Activated CD8-positive, alpha-beta memory T cell treated with anti-CD3 and anti-CD28 coated beads for 24 hours (primary cell): ENCODE results near the gene CCDC69.

ENCODE experiments used
- DNase-seq: peaks from one replicate; pipeline ENCODE4 v3.0.0-alpha.2; 2020

CCDC69 gene

DNA sequence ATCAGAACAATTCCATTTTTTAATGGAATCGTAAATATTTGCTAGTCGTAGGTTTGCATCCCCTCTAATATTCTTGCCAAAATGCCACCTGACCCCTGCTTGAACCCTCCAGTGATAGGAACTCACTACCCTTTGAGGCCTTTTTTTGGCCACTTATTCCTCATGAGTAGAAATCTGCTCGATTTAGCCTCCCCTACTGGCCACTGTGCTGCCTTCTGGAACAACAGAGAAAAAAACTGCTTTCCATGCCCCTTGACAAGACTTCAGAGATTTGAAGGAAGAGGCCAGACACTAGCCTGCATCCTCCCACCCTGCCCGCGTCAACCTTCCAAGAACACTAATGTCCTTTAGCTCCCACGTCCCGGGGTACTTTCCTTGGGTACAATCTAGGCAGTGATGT, 4.1 kb downstream of the CCDC69 start:
- no peak for DNase-seq

DNA sequence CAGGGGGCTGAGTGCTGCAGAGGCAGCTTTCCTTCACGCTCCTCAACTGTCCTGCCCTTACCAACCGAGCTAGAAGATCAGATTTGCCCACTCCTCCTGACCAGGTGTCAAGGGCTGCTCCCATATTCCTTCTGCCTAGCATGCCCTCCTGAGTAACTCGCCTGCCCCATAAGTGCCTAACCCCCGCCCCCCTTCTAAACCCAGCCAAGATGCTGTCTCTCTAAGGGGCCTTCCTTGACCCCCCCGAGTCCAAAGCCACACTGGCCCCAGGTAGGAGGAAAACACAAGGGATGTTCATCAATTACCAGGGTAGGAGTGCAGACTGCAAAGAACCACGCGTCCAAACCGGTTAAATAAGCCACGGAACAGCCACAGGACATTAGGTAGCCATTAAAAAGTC, 4.8 kb downstream of the CCDC69 start:
- no peak for DNase-seq

DNA sequence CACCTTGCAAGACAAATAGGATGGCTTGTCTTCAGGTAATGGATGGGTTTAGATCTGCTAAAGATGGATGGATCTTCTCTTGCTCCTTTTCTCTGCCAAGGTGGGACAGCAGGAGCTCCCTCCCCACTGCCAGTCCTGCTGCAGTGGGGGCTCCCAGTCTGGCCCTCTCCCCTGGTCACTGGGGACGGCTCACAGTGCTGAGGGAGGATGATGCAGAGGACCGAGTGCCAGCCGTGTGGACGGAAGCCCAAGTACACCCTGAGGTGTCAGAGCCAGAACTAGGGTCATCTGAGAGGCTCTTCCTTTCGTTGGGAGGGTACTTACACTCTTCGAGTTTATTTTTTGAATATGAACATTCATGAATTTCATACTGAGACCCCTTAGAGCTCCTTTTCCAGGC, 5.7 kb downstream of the CCDC69 start:
- no peak for DNase-seq

DNA sequence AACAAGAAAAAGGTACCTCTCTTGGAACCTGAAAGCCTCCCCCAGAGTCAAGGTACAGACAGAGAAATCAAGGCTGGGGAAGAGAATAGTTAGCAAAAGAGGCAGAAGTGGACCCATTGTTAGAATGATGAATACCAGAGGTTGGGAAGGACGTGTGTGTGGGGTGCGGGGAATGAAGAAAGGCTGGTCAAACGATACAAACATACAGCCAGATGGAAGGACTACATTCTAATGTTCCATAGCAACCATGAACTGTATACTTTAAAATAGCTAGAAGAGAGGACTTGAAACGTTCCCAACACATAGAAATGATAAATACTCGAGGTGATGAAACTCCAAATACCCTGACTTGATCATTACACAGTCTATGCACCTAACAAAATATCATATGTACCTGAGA, 7.1 kb downstream of the CCDC69 start:
- DNase-seq, result no peak

DNA sequence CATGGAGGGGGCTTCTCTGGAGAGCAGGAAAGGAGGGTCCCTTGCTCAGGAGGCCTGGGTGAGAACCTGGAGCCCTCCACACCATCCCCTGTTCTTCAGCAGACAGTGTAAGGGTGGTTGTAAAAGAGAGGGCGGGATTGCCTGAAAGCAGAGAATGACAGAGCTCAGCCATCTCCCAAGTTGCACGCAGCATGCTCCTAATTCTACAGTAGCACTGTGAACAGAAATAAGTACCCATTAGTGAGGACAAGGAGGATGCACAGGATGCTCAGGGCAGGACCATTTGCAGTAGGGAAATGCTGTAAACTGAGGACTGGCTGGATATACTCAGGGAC, 8.4 kb downstream of the CCDC69 start:
- no peak for DNase-seq

DNA sequence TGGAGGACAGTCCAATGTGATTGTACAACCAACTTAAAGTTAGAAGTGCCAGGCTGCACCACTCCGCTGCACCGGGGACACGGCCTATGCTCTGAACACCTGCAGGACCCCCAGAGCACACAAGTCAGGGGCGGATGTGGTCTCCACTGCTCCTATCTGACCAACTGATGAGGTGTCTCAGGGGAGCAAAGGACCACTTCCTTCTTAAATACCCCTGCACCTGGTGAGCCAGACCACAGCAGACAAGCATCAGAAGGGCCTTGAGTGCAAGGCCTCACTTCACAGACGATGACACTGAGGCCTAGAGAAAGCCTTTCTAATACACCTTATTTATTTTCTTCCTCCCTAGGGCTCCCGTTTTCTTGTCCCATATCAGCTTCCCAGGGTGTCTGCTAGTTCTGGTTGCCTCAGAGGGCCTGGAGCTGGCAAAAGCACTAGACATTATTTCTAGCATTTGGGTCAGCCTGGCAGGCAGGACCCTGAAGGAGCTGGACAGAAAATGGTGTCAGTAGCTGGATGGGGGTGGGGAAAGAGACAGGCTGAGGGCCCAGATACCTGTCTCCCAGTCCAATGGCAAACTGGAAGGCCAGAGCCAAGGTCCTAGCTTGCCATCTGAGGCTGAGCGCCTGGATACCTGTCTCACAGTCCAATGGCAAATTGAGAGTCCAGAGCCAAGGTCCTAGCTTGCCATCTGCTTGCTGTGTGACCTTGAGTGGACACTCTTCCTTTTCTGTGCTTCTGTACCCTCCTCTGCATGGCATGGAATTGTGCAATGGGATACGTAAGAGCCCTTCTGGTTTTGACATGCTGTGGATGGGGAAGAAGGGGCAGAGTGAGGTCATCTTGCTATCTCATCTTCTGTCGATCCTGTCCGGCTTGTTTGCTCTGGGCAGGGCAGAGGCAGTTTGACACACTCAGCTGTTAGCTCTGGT, 9.0 kb downstream of the CCDC69 start:
- DNase-seq, result peak; percentile 71

DNA sequence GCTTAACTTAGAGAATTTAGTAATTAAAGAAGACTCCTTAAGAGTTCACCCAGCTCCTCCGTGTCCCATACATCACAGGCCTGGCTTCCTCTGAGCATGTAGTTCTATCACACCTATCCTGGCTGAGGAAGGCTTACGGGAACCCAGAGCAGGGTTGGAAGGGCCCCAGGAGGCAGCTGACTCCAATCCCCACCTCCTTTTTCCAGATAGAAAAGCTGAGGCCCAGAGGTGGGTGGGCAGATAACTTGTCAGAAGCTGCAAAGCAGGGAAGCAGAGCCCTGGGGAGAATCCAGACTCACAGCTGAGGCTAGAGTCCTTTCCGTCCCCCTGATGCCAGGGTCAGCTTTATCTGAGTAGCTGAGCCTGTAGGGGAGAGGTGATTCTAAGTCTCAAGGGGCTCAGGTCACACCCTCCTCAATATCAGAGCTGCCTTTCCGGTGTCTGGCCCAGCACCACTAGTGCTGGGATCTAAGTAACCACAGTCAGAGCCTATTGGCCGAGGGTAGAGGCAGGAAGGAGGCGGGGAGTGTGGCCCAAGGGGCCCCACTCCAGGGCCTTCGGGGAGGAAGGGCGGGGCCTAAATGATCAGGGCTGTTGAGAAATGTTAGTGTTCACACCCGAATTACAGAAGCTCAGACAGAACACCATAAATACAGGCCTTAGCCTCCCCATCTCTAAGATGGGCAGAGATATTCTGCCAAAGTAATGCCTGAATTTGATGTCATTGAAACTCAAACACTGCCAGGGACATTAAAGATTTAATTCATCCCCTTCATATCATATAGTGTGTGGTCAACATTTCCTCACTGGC, 9.9 kb downstream of the CCDC69 start:
- peak; percentile 85 for DNase-seq

DNA sequence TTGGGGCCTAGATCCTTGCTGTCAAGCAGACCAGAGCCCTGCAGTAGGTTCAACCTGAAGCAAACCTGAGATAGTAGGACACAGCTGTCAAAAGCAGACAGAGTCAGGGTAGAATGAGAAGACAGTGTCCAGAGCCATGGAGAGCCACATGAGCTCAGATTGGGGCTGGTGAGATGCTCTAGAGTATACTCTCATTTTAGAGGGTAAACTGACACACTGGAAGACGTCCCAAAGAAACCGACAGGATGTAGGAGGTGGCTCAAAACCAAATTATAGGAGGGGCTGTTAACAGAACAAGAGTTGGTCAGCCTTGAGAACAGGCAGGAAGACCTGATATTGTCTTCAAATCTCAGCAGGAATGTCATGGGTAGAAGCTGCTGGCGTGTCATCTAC, 11.5 kb downstream of the CCDC69 start:
- DNase-seq, result no peak

DNA sequence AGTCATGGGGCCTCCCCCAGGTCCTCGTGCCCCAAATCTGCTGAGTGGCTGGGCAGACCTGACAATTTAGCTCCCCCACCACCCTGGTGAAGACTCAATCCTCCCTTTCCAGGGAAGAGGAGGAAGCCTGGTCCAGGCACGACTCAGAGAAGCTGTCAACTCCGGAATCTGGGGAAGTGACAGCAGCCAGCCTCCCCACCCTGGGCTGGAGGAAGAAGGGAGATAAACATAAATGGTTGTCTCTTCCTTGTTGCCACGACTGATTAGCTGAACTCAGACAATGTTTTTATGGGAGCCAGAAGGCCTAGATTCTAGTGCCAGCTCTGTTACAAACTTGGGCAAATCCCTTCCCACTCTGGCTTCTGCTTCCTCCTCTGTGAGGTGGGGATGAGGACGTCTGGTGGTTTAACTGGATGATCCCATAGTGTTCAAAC, 15.4 kb downstream of the CCDC69 start:
- no peak for DNase-seq

DNA sequence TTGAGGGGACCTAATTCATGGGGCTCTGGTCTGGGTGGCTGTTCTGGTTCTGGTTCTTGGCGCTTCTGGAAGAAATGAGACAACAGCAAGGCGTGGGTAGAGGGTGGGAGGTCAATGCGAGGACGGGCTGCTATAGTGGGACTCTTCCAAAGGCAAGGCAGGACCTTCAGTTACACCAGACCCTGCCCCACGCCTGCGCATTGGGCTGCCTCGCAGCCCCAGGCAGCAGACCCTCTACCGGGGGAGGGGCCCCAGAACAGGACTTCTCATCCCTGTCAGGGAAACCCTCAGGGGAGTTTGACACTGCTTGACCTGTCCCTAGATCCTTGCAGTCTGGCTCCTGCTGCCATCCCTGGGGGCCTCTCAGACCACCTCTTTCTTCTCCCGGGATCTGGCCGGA, 18.5 kb downstream of the CCDC69 start:
- DNase-seq, result peak; percentile 56

DNA sequence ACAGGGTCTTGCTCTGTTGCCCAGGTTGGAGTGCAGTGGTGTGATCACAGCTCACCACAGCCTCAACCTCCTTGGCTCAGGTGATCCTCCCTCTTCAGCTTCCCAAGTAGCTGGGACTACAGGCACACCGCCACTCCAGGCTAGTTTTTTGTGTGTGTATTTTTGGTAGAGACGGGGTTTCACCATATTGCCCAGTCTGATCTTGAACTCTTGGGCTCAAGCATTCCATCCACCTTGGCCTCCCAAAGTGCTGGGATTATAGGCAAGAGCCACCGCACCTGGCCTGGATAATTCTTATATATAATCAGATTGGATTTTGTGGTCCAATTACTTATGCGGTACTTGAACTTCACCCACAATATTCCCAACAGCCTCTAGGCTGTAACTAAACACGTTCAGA, 19.8 kb downstream of the CCDC69 start:
- DNase-seq, result peak; percentile 46

DNA sequence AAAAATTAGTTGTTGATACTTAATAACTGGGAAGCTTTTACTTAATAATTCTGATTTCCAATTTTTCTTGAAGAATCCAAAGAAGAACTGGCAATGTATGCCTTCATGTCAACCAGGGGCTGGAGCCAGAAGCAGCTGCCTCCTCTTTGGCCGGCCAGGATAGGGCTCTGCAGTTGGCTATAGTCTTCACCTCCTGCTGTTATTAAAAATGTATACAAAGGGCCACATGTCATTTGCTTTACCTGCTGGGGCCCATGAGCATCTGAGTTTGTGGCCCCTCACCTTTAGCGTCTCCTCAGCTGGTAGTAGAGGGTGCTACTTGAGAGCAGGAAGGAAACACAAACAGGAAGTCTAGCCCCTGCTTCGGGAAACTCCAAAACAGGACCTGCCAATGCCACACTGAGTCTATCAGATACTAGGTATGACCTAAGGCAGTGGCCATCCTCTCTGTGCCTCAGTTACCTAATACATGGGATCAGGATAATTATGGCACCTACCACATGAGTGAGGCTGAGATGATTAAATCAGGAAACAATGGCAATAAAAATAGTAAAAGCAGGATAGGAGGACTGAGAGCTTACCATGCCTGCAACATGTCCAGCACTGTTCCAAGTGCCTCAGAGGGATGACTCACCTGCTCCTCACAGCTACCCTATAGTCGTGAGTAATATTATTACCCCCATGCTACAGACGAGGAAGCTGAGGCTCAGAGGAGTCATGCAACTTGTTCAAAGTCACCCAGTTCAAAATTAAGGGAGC, 21.3 kb downstream of the CCDC69 start:
- peak; percentile 66 for DNase-seq

DNA sequence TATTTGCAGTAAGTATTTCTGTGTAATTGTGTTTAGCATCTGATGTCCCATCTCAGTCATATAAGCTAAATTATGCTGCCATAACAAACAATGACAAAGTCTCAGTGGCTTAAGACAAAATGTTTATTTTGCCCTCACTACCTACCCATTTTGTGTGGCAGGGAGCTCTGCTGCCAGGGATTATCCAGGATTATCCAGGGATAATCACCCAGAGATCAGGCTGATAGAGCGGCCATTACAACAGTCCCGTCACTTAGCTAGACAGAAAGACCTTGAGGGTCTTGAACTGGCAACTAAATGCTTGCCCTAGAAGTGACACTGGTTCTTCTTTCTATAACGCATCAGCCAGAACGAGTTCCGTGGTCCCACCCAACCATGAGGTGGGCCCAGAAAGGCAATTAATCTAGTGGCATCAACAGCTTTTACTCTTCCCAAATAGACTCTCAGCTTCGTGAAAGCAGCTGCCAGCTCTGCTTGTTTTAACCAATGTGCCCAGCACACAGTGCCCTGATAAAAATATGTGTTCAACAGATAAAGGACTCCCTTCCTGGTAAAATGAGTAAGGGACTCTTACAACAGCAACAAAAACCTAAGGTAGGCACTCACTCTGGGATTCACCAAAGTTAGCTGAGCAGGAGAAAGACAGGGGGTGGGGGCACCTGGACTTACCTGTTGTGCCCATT, 22.8 kb downstream of the CCDC69 start:
- DNase-seq, result peak; percentile 45

DNA sequence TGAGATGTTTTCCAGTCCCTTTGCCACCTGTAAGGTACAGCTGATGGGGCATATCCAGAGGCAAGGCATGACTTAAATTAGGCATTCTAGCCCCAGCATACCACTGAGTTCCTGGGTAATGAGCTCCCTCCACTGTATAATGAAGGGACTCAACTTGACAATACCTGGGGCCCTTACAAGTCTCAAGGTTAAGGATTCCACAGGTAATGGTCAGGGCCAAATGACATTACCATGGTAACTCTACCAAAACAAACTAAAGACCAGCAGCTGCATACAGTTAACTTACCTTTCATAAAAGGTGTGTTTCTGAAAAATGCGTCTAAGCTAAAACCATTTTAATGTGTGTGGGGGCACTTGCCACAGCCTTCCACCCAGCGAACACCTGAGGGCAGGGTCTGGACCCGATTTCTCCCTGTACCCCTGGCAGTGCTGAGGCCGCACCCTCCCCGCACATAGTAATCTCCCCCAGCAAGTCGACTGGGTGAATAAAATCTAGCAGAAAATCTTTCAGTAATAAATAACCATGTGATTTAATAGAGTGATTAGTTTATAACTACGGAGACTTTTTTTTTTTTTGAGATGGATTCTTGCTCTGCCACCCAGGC, 24.2 kb downstream of the CCDC69 start:
- no peak for DNase-seq

DNA sequence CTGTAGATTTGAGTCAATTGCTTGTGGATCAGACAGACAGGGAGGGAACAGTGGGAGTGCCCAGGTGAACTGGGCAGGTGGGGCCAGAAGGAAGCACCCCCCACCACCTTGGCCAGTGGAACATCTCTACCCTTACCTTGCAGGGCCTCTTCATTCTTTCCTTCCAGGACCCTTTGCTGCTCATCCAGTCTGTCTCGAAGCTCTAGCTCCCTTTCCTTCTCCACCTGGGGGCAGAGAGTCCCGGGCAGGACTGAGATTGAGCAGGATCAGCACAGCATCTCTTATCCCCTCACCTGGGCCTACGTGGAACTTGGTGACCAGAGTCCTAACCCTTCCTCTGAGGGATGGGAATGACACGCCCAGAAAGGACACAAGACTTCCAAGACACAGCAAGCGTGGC, 25.0 kb downstream of the CCDC69 start:
- peak; percentile 43 for DNase-seq

DNA sequence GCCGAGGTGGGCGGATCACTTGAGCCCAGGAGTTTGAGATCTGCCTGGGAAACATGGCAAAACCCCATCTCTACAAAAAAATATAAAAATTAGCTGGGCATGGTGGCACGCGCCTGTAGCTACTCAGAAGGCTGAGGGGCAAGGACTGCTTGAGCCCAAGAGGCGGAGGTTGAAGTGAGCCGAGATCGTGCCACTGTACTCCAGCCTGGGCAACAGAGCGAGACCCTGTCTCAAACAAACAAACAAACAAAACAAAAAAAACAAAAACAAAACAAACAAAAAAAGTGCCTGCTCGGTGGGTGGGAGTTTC, 26.6 kb downstream of the CCDC69 start:
- DNase-seq, result peak; percentile 38

DNA sequence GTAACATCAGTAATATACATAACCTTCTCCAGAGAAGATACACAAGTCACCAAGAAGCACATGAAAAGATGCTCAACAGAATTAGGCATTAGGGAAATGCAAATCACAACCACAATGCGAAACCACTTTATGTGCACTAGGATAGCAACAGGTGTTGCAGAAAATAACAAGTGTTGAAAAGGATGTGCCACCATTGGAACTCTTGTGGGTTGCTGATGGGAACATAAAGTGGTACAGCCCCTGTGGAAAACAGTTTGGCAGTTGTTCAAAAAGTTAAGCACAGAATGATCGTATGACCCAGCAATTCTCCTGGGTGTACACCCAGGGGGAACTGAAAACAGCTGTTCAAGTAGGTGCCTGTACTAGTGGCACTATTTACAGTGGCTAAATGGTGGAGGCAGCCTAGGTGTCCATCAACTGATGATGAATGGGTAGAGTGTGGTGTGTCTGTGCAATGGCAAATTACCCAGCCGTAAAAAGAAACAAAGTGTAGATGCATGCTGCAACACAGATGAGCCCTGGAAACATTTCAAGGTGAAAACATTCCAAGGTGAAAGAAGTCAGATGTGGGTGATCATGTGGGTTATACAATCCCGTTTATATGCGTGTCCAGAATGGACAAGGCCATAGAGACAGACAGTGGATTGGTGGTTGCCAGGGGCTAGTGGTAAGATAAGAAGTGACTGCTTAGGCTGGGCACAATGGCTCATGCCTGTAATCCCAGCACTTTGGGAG, 27.2 kb downstream of the CCDC69 start:
- DNase-seq, result peak; percentile 53

DNA sequence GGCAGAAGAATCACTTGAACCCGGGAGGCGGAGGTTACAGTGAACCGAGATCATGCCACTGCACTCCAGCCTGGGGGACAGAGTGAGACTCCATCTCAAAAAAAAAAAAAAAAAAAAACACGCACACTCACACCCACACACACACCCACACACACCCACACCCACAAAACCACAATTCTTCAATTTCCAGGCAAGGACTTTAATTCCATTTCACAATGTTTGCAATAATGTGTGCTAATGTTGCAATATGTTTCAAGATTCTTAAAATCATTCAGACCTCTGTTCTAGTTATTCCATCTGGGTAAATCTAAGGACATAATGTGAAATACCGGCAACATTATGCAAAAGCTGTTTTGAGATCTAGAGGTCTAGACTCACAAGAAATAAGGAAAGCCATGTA, 28.3 kb downstream of the CCDC69 start:
- peak; percentile 54 for DNase-seq

DNA sequence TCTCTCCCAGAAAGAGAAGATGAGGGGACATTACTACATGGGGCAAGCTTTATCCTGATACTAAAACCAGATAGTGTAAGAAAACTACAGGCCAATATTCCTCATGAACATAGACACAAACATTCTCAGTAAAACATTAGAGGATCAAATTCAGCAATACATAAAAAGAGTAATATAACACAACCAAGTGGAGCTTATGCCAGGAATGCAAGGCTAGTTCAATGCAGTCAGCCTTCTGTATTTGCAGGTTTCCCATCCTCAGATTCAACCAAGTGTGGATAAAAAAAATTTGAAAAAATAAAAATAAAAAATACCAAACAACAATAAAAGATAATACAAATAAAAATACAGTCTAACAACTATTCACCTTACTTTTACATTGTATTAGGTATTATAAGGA, 31.3 kb downstream of the CCDC69 start:
- no peak for DNase-seq

DNA sequence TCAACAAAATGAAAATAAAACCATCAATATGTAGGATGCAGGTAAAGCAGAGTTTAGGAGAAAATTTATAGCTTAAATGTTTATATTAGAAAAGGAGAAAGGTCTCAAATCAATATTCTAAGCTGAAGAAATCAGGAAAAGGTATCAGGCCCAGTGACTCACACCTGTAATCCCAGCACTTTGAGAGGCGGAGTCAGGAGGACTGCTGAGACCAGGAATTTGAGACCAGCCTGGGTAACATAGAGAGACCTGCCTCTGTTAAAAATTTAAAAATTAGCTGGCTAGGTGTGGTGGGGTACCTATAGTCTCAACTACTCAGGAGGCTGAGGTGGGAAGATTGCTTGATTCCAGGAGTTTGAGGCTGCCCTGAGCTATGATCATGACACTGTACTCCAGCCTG, 32.2 kb downstream of the CCDC69 start:
- peak; percentile 24 for DNase-seq

DNA sequence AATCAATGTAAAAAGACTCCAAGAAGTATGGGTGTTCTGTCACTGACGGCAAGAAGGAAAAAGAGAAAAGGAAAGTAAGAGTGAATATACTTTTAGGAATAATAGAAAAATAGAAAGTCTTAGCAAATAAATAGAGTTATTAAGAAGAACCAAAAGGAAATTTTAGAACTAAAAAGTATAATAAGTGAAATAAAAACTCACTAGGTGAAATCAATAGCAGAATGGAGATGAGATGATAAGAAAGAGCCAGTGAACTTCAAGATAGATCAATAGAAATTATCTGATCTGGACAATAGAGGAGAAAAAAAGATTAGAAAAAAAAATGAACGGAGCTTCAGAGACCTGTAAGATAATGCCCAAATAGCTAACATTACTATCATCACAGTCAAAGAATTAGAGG, 34.7 kb downstream of the CCDC69 start:
- DNase-seq, result no peak

DNA sequence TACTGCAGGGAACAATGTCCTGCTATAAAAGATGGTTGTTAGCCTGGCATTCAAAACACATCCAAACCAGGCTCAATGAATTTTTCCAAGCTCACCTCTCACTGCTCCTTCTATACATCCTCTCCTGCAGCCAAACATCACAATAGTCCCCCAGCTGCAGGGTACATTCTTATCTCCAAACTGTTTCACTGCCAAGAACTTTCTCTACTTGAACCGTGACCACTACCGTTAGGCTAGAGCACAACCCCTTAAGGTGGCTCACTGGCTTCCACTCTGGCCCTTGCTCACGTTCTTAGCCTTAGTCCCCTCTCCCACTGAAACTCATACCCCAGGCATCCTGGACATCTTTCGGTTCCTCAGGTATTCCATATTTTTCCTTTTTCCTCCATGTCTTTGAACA, 37.4 kb downstream of the CCDC69 start:
- DNase-seq, result no peak
